Ovary (tissue), 3 donors: Measurements from ENCODE around the gene CDKL5.

Source experiments
- EP300 ChIP-seq: sonication (generic); formaldehyde crosslinking; IDR thresholded peaks from one replicate; pipeline ENCODE4 v1.6.1; 2017; ENCODE audit warnings: antibody characterized with exemption
- POLR2A ChIP-seq: fragments of 450-650 bp; IDR thresholded peaks from one replicate; pipeline ENCODE4 v1.6.1; 2017; ENCODE audit warnings: antibody characterized with exemption, mild to moderate bottlenecking, moderate library complexity
- TF ChIP-seq, protein P1 (sequence below), 3 donors: fragments of 450-650 bp in 2 of 3; fragments of 200-600 bp in 1 of 3; IDR thresholded peaks; one replicate each; pipeline versions ENCODE4 v1.5.1 to v1.8.0; 2016 to 2022; ENCODE audit warnings: antibody characterized with exemption in 3 of 3, mild to moderate bottlenecking in 1 of 3
- donor health status: DM: no; HTN: no; CAD: no.

DNA sequence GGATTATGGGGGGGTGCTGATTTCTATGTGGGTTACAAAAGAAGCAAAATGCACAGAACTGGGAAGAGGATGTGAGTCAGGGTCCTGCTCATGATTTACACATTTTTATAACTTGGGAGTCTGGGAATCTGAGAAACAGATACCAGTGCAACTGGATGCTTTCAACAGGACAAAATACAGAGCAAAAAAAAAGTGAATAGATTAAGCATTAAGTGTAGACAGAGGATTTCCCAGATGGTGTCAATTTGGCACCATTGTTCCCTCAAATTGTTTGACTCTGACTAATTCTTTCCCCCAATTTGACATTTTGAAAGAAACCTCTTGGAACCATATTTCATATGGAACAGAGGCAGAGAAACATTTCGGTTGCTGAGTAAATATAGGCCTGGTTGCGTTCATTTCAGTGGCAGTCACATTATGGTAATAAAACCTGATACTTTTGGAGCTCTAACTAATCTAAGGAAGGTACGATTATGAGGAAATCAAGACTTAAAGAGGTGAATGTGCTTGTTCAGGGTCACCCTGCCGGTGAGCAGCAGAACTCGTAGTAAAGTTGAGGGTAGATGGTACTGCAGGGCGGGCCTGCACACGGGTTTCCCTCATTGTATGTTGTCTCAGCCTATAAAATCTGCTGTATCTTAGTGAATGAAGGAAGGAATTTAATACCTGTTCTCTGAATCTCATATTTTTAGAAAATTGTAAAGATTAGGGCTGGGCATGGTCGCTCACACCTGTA, 18.7 kb upstream of the CDKL5 start:
- TF ChIP-seq, protein P1, sequence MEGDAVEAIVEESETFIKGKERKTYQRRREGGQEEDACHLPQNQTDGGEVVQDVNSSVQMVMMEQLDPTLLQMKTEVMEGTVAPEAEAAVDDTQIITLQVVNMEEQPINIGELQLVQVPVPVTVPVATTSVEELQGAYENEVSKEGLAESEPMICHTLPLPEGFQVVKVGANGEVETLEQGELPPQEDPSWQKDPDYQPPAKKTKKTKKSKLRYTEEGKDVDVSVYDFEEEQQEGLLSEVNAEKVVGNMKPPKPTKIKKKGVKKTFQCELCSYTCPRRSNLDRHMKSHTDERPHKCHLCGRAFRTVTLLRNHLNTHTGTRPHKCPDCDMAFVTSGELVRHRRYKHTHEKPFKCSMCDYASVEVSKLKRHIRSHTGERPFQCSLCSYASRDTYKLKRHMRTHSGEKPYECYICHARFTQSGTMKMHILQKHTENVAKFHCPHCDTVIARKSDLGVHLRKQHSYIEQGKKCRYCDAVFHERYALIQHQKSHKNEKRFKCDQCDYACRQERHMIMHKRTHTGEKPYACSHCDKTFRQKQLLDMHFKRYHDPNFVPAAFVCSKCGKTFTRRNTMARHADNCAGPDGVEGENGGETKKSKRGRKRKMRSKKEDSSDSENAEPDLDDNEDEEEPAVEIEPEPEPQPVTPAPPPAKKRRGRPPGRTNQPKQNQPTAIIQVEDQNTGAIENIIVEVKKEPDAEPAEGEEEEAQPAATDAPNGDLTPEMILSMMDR (IDR thresholded peaks at IDR 0.05) = no peak
- TF ChIP-seq POLR2A (no peak), EP300 (no peak)
